ENCODE measurements around the gene C3orf20.

The C3orf20 gene

DNA sequence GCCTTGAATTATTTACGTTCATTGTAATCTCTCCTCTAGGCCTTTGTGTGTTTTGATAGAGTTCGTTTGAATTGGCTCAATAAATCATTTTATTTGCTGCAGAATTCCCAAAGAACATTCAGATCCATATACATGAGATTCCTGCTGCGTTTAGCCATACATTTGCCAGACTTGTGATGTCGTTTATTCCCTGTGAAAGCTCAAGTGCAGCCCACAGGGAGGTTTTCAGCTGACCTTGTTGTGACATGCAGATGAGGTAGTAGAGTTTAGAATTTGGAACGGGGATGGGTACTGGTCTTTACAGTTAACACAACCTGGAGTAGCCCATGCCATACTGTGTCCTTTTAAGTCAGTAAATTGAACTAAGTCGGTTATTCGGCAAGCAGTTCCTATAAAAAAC is at the start of gene C3orf20:
C3orf20 (plus strand) TSS at position 301 of the 400 bp plus-strand sequence. CDS start 7,573 bp downstream, outside the sequence.
- DNase-seq (ENCODE audit: low spot score) = no peak

DNA sequence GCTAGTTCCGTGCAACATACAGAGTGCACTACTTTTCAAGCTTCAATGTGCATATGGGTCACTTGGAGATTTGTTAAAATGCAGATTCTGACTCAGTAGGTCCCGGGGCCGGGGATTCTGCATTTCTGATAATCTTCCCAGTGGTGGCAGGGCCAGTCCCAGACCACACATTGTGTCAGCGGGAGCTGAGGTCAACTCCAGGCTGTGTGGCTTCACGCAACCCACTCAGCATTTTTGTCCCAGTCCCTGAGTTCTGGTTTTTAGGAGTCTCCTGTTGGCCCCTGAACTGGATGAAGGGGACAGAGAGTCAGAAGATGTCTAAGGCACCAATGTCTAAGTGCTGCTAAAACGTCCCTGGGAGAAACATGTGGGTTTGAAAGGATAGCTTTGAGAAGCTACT is 49.5 kb upstream of the C3orf20 start:
- DNase-seq (ENCODE audit: low spot score) = no peak

DNA sequence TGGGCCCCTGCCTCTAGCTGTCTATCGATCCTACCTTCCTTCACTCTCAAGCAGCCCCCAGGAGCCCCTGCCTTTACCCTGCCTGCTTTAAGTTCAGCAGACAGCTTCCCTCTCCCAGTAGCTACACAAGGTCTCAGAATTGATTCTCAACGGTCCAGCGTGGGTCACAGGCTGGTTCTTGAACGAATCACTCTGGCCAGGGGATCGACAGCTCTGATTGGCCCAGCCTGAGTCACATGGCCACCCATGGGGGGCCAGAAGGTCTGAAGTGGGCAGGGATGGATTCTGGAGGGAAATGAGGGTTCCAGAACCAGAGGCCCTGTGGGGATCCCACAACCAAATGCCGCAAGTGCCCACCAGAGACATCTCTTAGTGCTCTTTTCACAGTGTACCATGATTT is 47.1 kb upstream of the C3orf20 start:
- no peak for DNase-seq (ENCODE audit: low spot score)

DNA sequence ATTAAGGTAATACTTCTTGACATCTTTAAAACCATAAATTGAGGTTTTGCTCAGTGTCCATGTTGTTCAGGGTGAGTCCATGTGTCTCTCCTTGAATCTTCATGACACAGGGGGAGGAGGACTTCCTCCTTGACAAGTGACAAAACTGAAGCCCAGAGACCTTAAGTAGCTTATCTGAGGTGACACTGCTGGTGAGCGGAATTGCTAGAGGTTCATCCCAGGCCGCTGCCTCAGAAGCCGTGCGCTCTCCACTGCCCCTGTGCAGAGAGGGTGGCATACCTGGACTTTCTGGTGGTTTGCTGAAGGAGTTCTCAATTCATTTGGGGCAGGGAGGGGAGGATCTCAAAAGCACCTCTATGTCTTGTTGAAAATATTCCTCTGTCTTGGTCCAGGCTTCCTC is 46.5 kb upstream of the C3orf20 start:
- no peak for DNase-seq (ENCODE audit: low spot score)

DNA sequence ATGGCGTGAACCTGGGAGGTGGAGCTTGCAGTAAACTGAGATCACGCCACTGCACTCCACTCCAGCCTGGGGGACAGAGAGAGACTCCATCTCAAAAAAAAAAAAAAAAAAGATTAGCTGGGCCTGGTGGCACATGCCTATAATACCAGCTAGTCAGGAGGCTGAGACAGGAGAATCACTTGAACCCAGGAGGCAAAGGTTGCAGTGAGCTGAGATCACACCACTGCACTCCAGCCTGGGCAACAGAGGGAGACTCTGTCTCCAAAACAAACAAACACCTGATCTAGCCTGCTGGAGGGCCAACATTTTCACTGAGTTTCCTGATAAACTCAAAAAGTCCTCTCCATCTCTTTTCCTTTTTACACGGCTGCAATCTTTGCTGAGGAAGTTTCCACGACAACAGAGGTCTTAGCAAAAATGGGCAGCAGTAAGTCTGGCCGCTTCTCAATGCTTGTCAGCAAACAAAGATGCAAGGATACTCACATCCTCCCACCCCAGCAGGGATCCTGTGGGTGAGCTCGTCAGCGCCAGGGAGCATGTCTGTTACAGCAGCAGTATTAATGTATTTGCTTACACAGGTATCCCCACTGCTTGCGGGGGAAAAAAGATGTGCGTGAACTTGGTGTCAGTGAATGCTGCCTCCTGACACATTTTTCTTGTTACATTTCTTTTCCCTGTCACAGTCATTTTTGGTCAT is 44.4 kb upstream of the C3orf20 start:
- no peak for DNase-seq (ENCODE audit: low spot score)

DNA sequence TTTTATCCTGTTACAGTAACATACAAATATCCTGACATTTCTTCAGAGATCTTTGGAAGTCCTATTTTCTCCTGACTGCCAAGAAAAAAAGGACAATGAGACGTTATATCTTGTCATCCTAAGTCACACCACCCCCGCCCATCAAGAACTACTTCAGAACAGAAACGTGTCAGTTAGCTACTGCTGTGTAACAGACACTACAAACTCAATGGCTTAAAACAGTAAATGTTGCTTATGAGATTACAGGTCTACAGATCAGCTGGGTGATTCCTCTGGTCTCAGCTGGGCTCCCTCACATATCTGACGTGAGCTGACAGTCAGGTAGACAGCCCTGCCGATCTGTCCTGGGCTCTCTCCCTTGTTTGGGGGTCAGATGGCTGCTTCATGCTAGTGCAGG is 43.8 kb upstream of the C3orf20 start:
- DNase-seq (ENCODE audit: low spot score) = no peak

DNA sequence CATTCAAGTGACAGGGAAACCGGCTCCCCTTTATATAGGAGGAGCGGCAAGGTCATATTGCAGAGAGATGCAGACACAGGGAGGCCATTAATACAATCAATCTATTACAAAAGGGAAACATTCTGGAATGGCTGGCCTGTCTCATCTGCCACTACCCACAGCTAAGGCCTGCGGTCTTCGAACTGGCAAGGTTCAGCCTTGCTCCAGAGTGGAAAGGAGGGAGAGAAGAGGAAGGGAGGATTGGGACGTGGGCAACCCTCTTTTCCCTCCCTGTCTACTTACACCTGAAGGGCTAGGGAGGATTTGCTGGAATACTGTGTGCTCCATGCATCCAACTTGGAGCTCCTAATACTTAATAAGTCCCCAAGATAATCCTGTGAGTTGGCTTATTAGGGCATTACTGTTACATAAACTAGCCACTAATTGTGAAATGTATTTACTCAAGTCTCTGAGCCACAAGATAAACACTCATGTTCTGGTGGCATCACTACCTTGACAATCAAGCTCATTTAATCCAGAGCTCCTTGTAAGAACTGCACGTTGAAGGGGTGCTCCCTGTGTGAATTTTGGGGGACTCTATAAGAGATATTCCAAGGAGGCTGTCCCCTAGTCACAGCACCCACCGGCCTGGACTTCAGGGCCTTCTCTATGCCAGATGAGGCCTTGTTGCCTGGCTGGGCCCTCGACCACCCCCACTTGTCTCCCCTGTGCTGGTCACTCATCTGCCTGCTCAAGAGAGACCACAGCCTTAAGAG is 43.1 kb upstream of the C3orf20 start:
- DNase-seq (ENCODE audit: low spot score) = no peak

DNA sequence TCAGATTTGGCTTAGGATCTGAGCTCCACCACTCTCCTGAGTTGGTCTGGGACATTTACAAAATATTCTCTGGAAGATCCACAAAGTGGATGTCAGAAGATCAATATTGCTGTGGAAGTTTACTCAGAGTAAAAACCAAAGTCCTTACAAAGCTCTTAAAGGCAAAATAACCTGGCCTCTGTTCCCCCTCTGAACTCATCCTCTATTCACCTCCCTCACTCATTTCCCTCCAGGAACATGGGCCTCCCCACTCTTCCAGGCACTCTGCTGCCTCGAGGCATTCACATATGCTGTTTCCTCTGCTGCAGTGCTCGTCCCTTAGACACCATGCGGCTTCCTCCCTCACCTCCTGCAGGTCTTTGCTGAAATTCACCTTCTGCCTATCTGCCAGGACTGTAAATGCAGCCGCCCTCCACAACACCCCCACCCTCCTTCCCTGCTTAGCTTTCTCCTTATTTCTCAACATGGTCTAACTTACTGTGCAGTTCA is 42.5 kb upstream of the C3orf20 start:
- DNase-seq (ENCODE audit: low spot score) = no peak

DNA sequence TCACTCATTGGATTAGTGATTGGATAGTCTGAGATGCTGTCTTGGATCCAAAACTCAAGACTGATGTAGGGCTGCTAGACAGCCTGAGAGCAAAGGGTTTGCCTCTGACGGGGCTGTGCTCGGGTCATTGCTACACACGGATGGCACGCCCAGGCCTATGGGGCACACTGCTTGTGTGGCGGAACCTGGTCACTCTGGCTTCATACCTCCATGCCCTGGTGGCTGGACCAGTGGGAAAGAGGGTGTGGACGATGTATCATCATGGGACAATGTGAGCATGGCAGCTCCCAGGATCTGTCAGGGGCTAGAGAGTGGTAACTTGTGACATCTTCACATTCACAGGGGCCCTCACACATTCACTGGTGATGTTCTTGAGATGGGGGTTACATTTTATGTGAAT is 41.5 kb upstream of the C3orf20 start:
- DNase-seq (ENCODE audit: low spot score) = no peak

DNA sequence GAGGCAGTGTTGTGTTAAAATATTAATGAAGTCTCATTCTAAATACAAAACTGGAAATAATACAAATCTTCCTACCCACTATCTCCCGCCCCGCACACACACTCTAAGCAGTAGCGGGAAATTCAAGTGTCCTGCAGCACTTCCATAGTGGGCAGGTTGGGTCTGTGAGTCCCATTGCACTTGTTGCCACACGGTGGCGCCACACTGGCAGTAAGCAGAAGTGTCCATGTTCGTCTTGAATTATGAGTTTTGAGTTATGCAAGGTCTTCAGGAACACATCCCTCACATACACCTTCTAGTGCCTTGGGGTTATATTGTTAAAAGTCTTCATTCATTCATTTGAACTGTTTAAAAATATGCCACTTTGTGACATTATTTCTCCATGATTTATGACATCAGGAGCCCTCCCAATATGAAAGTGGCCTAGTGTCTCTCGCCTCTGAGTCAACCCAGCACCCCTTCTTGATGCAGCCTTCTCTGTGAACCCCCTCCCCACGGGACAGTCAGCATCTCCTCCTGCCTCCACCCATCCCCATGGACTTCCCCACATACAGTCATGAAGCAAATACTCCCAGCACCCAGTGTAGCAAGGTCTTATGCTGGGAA is 41.0 kb upstream of the C3orf20 start:
- DNase-seq (ENCODE audit: low spot score) = peak; percentile 45

DNA sequence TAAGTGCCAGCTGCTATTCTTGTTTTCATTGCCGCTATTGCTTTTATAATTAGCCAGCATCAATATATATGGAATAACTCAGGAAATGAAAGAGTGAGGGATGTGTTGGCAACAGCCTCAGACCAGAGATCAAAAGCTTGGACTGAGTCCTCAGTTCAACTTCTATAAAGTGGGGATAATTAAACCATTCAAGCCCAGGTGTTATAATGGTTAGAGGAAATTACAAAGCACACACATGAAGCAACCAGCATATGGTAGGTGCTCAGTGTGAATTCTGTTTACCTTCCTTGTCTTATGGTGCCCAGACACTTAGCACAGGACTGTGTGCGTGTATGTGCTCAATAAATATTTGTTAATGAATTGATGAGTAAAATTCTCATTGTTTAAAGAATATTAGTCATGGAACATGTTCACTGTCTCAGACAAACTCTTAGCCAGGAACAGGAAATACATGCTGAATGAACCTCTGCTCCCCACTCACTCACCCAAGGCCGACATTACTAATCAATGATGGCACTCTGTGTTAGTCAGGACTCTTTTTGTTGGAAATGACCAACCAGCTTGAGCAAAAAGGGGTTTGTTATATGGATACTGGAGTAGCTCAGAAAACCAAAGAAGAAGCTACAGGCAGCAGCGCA is 40.1 kb upstream of the C3orf20 start:
- no peak for DNase-seq (ENCODE audit: low spot score)

DNA sequence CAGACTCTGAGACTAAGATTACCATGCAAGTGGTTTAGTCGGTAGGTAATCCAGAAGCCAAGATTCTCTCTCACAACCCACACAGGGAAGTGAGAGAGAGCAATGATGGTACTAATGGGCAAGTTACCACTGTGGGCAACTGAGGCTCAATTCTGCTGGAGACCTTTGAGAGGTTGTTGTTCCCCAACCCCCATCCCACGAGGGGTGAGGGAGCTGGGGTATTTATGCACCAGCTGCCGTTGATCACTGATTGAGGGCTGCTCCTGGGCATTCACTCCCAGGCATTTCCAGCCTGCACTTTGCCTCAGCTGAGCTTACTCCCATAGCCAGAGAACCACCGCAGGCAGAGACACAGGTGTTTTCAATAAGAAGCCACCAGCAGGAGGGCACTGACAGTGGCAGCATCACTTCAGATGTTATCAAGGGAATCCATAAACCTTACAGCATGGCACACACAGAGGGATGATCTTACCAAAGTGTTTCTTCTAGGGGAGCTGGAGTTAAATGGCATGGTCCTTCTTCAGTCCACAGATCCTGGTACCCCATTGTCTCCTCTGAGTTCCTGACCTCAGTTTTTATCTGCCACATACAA is 38.3 kb upstream of the C3orf20 start:
- DNase-seq (ENCODE audit: low spot score) = no peak

DNA sequence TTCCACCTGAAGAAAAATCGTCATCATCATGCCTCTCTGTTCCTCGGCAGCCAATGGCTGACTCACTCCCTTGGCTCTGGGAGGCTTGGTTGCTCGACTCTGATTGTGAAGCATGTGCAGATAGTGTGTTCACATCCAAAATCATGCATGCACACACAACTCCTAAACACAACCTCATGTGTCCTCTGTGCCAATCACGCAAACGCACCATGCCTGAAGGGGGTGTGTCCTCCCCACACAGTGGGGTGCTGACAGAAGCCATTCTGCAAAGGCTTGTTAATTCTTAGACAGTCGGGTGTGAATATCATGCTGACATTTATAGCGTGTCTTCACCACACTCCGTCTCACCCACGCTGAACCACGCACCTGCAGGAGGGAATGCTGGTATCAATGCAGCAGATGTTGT is 34.8 kb upstream of the C3orf20 start:
- DNase-seq (ENCODE audit: low spot score) = no peak

DNA sequence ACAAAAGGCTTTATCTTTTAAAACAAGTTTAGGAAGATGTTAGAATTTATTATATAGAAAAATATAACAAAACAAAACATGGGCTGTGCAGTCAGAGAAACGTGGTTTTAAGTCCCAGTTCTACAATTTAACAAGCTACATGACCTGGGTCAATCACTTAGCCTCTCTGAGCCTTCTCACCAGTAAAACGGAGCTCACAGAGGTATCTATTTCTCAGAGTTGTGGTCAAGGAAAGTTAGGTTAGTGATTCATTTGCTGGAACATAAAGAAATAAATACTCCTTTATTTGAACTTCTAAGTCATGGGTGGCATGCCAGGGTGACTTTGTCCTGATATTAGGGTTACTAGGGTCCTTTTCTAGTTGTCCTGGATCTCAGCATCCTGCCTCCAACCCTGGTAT is 34.2 kb upstream of the C3orf20 start:
- no peak for DNase-seq (ENCODE audit: low spot score)

DNA sequence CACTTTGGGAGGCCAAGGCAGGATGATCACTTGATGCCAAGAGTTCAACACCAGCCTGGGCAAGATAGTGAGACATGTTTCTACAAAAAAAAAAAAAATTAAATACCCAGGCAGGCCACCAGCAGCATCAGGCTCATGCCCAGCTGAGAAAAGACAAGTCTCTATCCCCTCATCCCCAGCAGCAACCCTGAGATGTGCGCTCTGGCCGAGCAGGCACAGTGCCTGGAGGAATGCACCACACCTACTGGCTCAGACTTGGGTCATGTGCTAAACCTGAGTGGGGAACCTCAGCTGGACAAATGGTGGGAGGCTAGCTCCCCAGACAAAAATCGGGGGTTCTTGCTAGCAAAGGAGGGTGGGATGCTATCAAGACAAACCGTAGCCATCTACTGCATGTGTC is 33.6 kb upstream of the C3orf20 start:
- DNase-seq (ENCODE audit: low spot score) = no peak

DNA sequence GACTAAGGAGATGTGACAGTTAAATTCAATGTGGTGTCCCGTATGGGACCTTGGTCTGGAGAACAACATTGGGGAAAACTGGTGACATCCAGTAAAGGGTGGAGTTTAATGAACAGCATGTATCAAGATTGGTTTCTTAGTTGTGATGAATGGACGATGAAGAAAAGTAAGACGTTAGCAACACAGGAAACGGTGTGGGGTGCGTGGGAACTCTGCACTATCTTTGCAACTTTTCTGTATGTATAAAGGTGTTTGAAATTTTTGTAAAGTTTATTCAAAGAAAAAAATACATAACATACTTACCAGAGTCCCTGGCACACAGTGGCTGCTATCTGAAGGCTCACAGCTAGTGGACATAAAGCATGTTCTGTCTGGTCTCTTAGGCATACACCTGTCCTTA is 29.5 kb upstream of the C3orf20 start:
- no peak for DNase-seq (ENCODE audit: low spot score)

DNA sequence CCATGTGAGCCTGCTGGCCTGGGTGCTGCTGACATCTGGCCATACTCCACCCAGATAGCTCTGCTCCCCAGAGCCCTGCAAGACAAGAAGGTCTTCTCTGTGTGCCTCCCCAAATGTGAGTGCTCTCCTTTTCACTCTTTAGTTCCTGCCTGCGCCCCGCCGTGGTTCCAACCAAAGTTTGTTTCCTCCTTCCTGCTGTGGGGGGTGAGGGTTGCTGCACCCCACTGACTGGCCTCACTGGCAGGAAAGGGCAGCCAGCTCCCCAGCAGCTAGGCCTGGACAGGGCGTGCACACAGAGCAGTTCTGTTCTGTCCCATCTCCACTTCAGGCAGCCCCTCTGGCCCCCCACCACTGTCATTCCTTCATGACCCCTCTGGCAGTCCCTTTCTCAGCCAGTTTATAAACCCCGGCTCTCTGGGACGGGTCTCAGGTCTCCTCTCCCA is 28.8 kb upstream of the C3orf20 start:
- DNase-seq (ENCODE audit: low spot score) = no peak

DNA sequence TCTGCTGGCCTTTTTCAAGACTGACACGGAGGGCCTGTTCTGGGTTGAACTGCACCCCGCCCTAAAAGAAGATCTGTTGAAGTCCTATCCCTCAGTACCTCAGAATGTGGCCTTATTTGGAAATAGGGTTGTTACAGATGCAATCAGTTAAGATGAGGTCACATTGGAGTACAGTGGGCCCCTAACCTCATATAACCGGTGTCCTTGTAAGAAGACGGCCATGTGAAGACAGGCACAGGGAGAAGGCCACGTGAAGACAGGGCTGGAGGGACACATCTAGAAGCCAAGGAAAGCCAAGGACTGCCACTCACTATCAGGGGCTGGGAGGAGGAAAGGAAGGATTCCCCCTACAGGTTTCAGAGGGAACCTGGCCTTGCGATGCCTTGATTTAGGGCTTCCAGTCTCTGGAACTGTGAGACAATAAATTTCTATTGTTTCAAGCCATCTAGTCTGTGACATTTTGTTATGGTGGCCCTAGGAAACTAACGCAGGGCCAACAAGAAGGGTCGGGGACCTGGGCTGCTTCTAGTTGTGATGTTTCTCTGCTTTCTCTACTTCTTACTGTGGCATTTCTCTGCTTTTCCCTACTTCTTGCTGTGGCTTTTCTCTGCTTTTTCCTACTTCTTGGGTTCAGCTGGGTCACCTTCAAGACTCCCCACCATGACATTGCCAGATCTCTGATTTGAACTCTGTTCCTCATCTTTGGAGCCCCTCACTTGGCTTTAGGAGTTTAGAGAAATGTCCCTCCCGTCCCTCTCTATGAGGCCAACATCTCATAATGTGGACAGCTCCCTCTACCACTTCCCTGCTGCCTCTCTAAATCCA is 28.1 kb upstream of the C3orf20 start:
- DNase-seq (ENCODE audit: low spot score) = no peak

DNA sequence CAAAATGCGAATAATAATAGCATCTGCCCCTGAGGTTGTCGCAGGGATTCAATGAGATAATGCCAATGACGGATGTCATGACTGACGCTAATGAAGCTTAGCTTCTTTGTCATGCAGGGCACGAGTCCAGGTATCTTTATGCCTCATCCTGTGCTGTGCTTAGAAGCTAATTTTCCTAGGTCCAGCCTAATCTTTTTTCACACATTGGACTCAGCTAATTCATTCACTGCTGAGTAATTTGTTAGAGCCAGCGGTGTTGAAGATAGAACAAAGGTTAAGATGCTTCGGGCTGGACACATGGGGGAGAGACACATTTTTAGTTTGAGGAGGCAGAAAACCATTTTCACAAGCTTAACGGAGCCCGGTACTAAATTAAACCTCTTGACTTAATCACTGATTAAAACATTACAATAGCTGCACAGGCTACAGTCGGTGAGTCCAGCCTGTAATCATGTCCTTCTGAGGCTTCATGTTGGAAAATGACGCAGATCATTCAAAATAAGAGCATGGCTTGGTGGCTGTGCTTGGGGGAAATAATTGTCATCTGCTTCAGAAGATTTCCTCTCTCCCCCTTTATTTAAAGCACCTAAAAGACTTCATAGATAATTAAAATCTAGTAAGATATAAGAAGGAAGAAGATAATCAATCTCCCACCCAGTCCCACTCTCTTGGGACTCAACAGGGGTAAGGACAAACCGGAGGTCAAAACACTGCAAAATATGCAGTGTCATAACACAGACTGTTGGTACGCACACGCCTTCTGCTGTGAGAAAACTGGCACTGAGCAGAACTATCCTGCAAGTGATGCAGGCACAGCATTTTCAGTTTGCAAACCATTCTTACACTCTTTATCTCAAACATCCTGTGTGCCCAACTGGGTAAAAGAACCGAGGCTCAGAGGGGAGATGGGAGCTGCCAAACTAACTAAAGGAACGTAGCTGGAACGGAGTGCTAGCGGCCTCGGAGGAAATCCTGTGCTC is 26.7 kb upstream of the C3orf20 start:
- no peak for DNase-seq (ENCODE audit: low spot score)

DNA sequence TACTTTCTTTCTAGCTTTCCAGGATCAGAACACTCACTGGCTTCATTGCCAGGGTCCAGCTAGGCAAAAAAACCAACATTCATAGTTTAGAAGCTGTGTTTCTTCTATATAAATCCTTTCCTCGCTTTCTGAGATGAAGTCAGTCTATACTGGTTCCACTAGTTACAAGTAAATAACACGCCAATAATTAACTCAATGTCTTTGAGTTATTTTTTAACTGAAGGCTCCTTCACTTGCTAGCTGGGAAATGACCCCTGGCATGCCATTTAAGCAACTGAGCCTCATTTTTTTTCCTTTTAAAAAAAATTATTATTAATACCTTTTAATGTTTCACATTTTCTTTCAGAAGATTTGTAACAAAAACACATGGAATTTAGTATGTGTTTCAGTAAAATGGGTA is 25.5 kb upstream of the C3orf20 start:
- DNase-seq (ENCODE audit: low spot score) = no peak
